Fibroblast of peridontal ligament (primary cell): ENCODE data around the gene ADRA2C.

Experiments used
- DNase-seq: peaks from one replicate; pipeline ENCODE4 v3.0.0-alpha.2; 2010; ENCODE audit errors: extremely low read depth

ADRA2C gene

GRCh38 chr4:3760346-3760745 lies 5.8 kb upstream of the ADRA2C start:
- DNase-seq, result no peak

- DNase-seq, result peak; percentile 7
Observed at GRCh38 chr4:3760841-3761240, 5.3 kb upstream of the ADRA2C start.

- no peak for DNase-seq
Observed at GRCh38 chr4:3762264-3762663, 3.9 kb upstream of the ADRA2C start.

- DNase-seq, result no peak
Observed at GRCh38 chr4:3762753-3763549, 3.2 kb upstream of the ADRA2C start.

- DNase-seq, result peak; percentile 47
Observed at GRCh38 chr4:3765271-3766035, 732 bp upstream of the ADRA2C start.

GRCh38 chr4:3766785-3767569 lies 792 bp downstream of the ADRA2C start:
- DNase-seq, result no peak

GRCh38 chr4:3767570-3768288 lies 1.5 kb downstream of the ADRA2C start:
- DNase-seq, result no peak

- no peak for DNase-seq
Observed at GRCh38 chr4:3768842-3769641, 2.9 kb downstream of the ADRA2C start.

GRCh38 chr4:3769642-3770184 lies 3.5 kb downstream of the ADRA2C start:
- no peak for DNase-seq

GRCh38 chr4:3770323-3771163 lies 4.4 kb downstream of the ADRA2C start:
- DNase-seq, result no peak

- DNase-seq, result no peak
Observed at GRCh38 chr4:3771164-3771809, 5.1 kb downstream of the ADRA2C start.

GRCh38 chr4:3771939-3772495 lies 5.8 kb downstream of the ADRA2C start:
- DNase-seq, result no peak

- DNase-seq, result no peak
Observed at GRCh38 chr4:3772632-3773031, 6.4 kb downstream of the ADRA2C start.

GRCh38 chr4:3773552-3774001 lies 7.4 kb downstream of the ADRA2C start:
- DNase-seq, result no peak

GRCh38 chr4:3774253-3774883 lies 8.2 kb downstream of the ADRA2C start:
- no peak for DNase-seq

- no peak for DNase-seq
Observed at GRCh38 chr4:3775005-3775404, 8.8 kb downstream of the ADRA2C start.

- DNase-seq, result no peak
Observed at GRCh38 chr4:3775576-3775975, 9.4 kb downstream of the ADRA2C start.
